CMK (cell line): Measurements from ENCODE around the gene HNRNPD.
"Not testable (repeated sequence)": the region's sequence is repeated elsewhere in the genome, so short reads cannot be mapped to it uniquely, and the experiment has no call there.

Source experiments
- DNase-seq: peaks from one replicate; pipeline ENCODE4 v3.0.0-alpha.2; 2010; ENCODE audit warnings: low read depth

Gene HNRNPD

DNA sequence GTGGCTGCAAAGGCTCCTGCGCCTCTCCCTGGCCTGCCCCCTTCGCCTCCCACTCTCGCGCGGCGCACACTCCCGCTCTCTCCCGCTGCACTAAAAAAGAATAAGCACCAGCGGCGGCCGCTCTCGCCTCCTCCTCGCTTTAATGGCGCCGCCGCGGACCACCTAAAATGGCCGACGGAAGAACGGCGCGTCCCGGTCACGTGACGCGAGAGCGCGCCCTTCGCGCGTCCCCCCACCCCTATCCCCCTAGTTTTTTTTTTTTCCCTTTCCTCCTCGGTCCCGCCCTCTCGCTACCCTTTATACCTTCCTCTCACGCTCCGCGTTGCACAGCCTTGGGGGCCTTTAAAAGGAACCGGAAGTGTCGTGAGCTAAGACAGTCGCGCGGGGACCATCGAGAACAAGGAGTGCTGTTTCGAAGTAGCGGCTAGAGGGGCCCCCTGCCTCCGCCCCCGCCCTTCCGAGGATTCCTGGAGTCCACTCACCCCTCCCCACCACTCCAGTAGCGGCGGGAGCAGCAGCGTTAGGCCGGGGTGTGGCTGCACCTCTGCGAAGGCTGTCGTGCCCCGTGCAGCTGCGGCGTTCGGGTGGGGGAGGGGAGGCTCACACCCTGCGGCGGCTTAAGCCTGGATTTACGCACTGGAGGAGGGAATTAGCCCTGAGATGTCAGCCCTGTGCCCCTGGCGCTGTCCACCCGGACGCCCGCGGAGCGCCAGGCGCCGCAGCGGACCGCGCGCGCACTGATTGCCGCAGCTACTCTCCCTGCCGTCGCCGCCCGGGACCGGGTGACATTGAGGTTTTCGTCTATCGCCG lies at the start of gene HNRNPD:
TSS of gene HNRNPD (minus strand) at position 176 of the 810 bp plus-strand sequence. CDS start 313 bp downstream, outside the sequence.
- DNase-seq = peak; percentile 98

- no peak for DNase-seq
These were observed 48.8 kb upstream of the HNRNPD start for GRCh38 chr4:82422616-82423015.

DNA sequence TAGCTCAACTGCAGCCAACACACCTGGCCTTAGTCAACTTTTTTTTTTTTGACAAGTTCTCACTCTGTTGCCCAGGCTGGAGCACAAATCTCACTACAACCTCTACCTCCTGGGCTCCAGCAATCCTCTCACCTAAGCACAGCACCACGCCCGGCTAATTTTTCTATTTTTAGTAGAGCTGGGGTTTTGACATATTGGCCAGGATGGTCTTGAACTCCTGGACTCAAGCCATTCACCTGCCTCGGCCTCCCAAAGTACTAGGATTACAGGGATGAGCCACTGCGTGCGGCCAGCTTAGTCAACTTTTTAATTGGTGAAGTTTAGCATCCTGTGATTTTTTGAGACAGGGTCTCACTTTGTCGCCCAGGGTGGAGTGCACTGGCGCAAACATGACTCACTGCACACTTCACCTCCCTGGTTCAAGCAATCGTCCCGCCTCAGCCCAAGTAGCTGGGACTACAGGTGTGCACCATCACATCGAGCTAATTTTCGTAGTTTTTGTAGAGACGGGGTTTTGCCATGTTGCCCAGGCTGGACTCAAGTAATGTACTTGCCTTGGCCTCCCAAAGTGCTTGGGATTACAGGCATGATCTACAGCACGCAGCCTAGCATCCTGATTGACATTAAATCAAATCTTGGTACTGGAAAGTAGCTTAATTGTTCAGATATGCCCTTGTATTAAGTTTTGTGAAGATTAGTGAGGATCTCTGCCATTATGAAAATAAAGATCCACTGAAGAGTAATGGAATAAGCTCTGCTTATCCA lies 48.2 kb upstream of the HNRNPD start:
- DNase-seq = no peak

- no peak for DNase-seq
These were observed 45.7 kb upstream of the HNRNPD start for GRCh38 chr4:82419451-82419850.

DNA sequence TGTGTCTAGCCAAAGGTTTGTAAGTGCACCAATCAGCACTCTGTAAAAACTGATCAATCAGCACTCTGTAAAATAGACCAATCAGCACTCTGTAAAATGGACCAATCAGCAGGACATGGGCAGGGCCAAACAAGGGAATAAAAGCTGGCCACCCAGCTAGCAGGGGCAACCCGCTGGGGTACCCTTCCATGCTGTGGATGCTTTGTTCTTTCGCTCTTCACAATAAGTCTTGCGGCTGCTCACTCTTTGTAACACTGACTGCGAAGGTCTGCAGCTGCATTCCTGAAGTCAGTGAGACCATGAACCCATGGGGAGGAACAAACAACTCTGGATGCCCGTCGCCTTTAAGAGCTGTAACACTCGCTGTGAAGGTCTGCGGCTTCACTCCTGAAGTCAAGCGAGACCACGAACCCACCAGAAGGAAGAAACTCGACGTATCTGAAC lies 42.2 kb upstream of the HNRNPD start:
- DNase-seq = no peak

GRCh38 chr4:82415061-82415460 lies 41.3 kb upstream of the HNRNPD start:
- not testable (repeated sequence) for DNase-seq

- no peak for DNase-seq
These were observed 29.9 kb upstream of the HNRNPD start for GRCh38 chr4:82403725-82404124.

DNA sequence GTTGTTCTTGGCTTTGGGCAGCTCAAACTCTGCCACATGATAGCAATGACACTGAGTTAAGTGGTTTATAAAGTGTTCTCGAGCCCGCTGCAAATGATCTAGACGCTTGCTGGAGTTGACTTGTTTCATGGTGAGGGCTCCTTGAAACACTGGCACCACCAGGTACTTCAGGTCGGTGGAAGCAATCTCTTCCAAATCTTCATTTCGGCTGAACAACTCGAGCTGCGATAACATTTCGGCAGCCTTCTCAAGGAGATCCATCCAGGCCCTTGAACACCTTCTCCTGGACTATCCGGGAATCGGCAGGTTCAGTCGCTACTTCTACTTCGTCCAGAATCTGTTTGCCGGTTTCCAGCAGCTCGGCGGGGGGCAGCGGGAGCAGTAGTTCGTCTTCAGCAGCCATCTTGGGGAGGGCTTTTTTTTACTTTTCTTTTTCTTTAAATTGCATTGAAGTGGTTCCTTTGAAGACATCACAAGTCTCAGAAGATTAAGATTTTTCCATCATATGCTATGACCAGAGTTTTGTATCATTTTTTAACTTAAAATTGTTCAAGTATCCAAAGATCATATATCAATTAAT lies 28.5 kb upstream of the HNRNPD start:
- no peak for DNase-seq

- no peak for DNase-seq
These were observed 27.8 kb upstream of the HNRNPD start for GRCh38 chr4:82401600-82401999.

- DNase-seq = no peak
These were observed 24.5 kb upstream of the HNRNPD start for GRCh38 chr4:82398263-82398662.

DNA sequence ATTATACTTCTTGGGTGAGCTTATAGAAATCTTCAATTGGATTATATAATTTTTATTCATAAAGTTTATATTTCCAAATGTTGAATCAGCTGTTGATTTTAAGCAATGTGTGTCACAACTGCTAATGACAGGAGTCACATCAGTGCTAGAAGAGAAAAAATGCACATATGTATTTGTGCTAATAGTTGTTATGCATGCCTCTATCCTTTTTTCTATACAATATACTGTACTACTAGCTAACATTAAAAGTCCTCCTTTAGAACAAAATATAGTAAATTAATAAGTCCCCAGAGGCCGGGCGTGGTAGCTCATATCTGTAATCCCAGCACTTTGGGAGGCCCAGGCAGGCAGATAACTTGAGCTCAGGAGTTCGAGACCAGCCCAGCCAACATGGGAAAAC lies 23.7 kb upstream of the HNRNPD start:
- no peak for DNase-seq

GRCh38 chr4:82394896-82395295 lies 21.1 kb upstream of the HNRNPD start:
- no peak for DNase-seq

DNA sequence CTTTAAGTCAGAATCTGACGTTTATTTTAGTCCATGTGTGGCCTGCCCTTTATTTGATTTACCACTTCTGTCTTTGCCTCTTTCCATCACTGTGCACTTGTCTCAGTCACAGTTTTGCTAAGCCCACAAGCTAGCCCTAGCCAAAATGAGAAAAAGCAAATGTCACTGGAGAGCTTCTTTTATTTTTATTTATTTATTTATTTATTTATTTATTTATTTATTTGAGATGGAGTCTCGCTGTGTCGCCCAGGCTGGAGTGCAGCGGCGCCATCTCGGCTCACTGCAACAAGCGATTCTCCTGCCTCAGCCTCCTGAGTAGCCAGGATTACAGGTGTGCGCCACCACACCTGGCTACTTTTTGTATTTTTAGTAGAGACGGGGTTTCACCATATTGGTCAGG lies 16.3 kb upstream of the HNRNPD start:
- DNase-seq = not testable (repeated sequence)

DNA sequence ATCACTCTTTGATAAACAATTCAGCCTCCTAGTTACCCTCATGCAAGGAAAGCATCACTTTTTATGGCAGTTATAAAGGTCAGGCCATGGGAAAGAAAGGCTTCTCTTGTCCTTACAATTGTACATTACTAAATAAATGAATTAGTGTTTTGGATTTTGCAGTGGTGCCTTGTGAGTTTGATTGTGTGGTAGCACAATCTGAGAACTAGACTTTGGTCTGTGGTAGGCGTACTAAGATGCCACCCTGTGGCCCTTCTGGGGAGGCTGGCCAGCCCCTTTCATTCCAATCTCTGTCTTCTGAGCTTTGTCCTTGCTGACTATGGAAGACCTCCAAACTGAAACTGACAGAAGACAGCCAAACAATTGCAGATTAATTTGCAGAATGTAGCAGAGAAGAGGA lies 14.6 kb upstream of the HNRNPD start:
- DNase-seq = no peak

DNA sequence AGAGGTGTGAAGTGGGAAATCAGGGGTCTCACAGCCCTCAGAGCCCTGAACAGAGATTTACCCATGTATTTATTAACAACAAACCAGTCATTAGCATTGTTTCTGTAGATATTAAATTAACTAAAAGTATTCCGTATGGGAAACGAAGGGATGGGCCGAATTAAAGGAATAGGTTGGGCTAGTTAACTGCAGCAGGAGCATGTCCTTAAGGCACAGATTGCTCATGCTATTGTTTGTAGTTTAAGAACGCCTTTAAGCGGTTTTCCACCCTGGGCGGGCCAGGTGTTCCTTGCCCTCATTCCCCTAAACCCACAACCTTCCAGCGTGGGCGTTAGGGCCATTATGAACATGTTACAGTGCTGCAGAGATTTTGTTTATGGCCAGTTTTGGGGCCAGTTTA lies 12.5 kb upstream of the HNRNPD start:
- not testable (repeated sequence) for DNase-seq

- DNase-seq = no peak
These were observed 9.0 kb upstream of the HNRNPD start for GRCh38 chr4:82382751-82383150.

DNA sequence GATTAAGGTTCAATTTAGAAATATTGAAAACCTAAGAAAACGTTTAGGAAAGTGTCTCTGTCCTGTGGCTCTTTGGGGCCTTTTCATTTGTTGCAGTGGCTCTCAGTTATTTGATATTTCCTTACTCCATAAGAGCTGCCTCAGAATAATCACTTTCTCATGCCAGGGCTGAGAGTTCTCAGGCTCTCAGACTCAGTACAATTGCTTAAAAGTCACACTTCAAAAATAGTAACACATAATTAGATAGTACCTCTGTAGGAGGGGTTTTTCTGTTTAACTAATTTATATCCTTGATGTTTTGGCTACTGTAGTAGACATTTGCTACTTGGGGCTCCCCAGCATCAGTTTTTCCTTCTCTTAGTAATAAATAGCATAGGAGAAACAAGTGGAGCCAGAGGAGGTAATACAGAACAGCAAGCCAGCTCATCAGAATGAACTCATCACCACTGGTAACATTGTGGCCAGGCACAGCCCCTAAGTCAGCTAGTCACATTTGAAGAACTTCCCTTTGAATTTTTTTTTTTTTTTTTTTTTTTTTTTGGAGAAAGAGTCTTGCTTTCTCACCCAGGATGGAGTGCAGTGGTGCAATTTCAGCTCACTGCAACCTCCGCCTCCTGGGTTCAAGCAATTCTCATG lies 8.0 kb upstream of the HNRNPD start:
- no peak for DNase-seq

- DNase-seq = no peak
These were observed 7.4 kb upstream of the HNRNPD start for GRCh38 chr4:82381235-82381634.

DNA sequence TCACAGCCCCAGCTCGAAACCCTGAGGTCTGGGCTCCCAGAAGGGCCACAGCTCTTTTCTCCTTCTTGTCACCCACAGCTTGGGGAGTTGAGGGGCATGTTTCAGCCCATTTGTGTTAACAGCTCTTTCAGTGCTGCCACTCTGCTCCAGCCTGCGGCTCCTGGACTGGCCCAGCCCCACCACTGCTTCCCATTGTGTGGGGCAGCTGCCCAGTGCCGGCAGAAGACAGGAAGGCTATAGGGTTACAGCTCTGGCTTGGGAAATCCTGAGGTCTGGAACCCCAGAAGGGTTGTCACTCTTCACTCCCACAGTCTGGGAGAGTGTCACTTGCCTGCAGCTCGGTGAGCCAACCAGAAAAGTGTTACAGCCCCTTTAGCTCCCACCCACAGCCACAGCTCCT lies 7.0 kb upstream of the HNRNPD start:
- no peak for DNase-seq

GRCh38 chr4:82380344-82380743 lies 6.6 kb upstream of the HNRNPD start:
- DNase-seq = no peak

- DNase-seq = no peak
These were observed 2.3 kb upstream of the HNRNPD start for GRCh38 chr4:82376109-82376508.

DNA sequence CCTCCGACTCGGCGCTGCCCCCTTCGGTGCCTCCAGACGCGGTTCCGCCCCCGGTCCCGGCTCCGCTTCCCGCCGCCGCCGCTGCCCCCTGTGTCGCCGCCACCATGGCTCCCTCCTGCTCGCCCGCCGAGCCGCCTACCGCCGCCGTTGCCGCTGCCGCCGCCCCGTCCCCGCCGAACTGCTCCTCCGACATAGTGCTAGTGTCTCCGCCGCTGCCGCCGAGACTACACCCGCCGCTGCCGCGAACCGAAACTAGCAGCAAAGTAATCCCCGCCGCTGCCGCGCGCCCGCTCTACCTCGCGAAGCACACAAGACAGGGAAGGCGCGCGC lies 340 bp downstream of the HNRNPD start:
- no peak for DNase-seq
